Psoas muscle (tissue), 8 donors: ENCODE measurements around the gene PSORS1C2. TPM values are rescaled to one million over a fixed set of nuclear protein-coding genes. Genes with fewer than 3 reads are reported as not detected.

Source experiments
- ATAC-seq, 4 donors: fragments of 200-7000 bp; cut with Tn5 transposase; one replicate each; pipeline ENCODE4 v1.9.1; 2020; ENCODE audit warnings: moderate library complexity in 3 of 4, mild to moderate bottlenecking in 2 of 4
- DNase-seq, 2 donors: peaks; one replicate each; pipeline ENCODE4 v3.0.0-alpha.2; 2020
- H3K27ac ChIP-seq: fragments of 200-600 bp; one replicate; pipeline ENCODE4 v1.8.0; 2022
- H3K27me3 ChIP-seq, 3 donors: fragments of 200-600 bp in 1 of 3; one replicate each; pipeline versions ENCODE4 v1.6.1 to v1.8.0; 2013 to 2022; ENCODE audit warnings: low read length in 2 of 3, mild to moderate bottlenecking in 2 of 3, moderate library complexity in 1 of 3; ENCODE audit not compliant: insufficient read depth in 3 of 3
- H3K36me3 ChIP-seq, 2 donors: fragments of 200-600 bp in 1 of 2; one replicate each; pipeline versions ENCODE4 v1.6.1 to v1.8.0; 2013 to 2022; ENCODE audit warnings: low read depth in 1 of 2, mild to moderate bottlenecking in 1 of 2, moderate library complexity in 1 of 2; ENCODE audit not compliant: insufficient read depth in 1 of 2
- H3K4me1 ChIP-seq: fragments of 200-600 bp; one replicate; pipeline ENCODE4 v1.8.0; 2022
- H3K4me3 ChIP-seq: fragments of 200-600 bp; one replicate; pipeline ENCODE4 v1.8.0; 2022; ENCODE audit warnings: mild to moderate bottlenecking
- H3K9me3 ChIP-seq: fragments of 200-600 bp; one replicate; pipeline ENCODE4 v1.8.0; 2022
- WGBS, 3 donors: extraction: QIAGEN DNeasy Blood & Tissue Kit; methylation state at CpG; one replicate each; pipeline versions ENCODE4 v1.1.6 to v1.1.7; 2013; 5-methylcytosine and 5-hydroxymethylcytosine counted together
- intact Hi-C, 2 donors: fragments of 100-400 bp; cut with DNase I; formaldehyde crosslinking; loops; one replicate each; pipeline versions ENCODE4 v1.11.0 to v1.14.2; 2022
- polyA plus RNA-seq, 3 donors: library from polyadenylated mRNA; stranded (reverse); fragments of 200-250 nt; gene quantifications; one replicate each; pipeline ENCODE4 v1.2.3, GENCODE V29; 2013
- total RNA-seq, 4 donors: library from RNA; stranded (reverse); fragmentation: NEBNext Ultra II Directional in 2 of 4; extraction: Animal tissue kit (Norgen Biotek cat#: 25700) in 2 of 4; gene quantifications; one replicate each; pipeline versions ENCODE4 v1.2.1 to v1.2.4, GENCODE V29; 2021 to 2023
- TF ChIP-seq, protein P1 (sequence below): fragments of 200-600 bp; IDR thresholded peaks from one replicate; pipeline ENCODE4 v1.8.0; 2022; ENCODE audit warnings: antibody characterized with exemption
- donor health status: healthy with polysubstance abuse.
- donor health status: DM: no; HTN: no; CAD: no; lungs with moderate emphysema.
- donor health status: Bipolar disorder and iron deficiency.
- donor health status: healthy.
- donor health status: DM: yes; HTN: yes; CAD: no.
- donor health status: DM: no; HTN: no; CAD: no.
- donor health status: DM: no; HTN: no; CAD: no.
- donor health status: DM: yes; HTN: yes; CAD: no.

The PSORS1C2 gene
- total and polyA plus RNA-seq, 7 donors = not detected

DNA sequence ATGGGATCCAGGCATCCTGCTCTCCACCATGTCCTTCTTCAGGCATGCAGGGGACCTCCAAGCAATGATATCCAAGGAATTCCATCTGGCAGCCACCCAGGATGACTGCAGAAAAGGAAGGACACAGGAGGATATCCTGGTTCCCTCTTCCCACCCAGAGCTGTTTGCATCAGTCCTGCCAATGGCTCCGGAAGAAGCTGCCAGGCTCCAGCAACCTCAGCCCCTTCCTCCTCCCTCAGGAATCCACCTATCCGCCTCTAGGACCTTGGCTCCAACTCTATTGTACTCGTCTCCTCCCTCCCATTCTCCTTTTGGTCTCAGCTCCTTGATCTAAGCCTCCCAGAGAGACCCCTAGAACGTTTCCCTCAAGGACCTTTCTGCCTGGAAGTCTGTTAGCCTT, 733 bp upstream of the PSORS1C2 start:
- no peak overlapping the region for H3K4me3 ChIP-seq
- TF ChIP-seq, protein P1, sequence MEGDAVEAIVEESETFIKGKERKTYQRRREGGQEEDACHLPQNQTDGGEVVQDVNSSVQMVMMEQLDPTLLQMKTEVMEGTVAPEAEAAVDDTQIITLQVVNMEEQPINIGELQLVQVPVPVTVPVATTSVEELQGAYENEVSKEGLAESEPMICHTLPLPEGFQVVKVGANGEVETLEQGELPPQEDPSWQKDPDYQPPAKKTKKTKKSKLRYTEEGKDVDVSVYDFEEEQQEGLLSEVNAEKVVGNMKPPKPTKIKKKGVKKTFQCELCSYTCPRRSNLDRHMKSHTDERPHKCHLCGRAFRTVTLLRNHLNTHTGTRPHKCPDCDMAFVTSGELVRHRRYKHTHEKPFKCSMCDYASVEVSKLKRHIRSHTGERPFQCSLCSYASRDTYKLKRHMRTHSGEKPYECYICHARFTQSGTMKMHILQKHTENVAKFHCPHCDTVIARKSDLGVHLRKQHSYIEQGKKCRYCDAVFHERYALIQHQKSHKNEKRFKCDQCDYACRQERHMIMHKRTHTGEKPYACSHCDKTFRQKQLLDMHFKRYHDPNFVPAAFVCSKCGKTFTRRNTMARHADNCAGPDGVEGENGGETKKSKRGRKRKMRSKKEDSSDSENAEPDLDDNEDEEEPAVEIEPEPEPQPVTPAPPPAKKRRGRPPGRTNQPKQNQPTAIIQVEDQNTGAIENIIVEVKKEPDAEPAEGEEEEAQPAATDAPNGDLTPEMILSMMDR = no peak
- no peaks in the 10 kb centered on the region for H3K9me3 ChIP-seq
- H3K36me3 ChIP-seq = peaks cover 0 to 26% of the 10 kb centered on the region in 2 donors
- no peak overlapping the region for H3K27ac ChIP-seq
- H3K27me3 ChIP-seq = no peaks in the 10 kb centered on the region
- DNase-seq (no peak), ATAC-seq (no peak)
- intact Hi-C loops = loop anchor here (2.0 kb wide), 2 partner anchors 53 to 227 kb away; no protein-coding TSS in a partner anchor
- H3K4me1 ChIP-seq = no peaks in the 10 kb centered on the region
- WGBS, 3 donors = 15 to 16% (median 15%) methylated on average over 4 of the region's 4 CpGs

GRCh38 chr6:31135710-31136109, 3.2 kb downstream of the PSORS1C2 start:
- Histone ChIP-seq H3K36me3 (no peaks in the 10 kb centered on the region), H3K9me3 (no peaks in the 10 kb centered on the region), H3K4me1 (no peaks in the 10 kb centered on the region), H3K27ac (no peak overlapping the region), H3K4me3 (no peak overlapping the region), H3K27me3 (no peaks in the 10 kb centered on the region)
- WGBS, 3 donors = 82 to 94% (median 90%) methylated on average over 10 of the region's 10 CpGs
- intact Hi-C loops = loop anchor here in 1 of 2 donors (2.0 kb wide), 1 partner anchor 231 kb away; no protein-coding TSS in a partner anchor
- DNase-seq (no peak), ATAC-seq (no peak)
- TF ChIP-seq, protein P1 = no peak

- Histone ChIP-seq H3K27me3 (no peaks in the 10 kb centered on the region), H3K36me3 (no peaks in the 10 kb centered on the region), H3K4me3 (no peak overlapping the region), H3K4me1 (no peaks in the 10 kb centered on the region), H3K9me3 (no peaks in the 10 kb centered on the region), H3K27ac (no peak overlapping the region)
- DNase-seq (no peak), ATAC-seq (no peak)
- WGBS, 3 donors = 58 to 78% (median 74%) methylated on average over 6 of the region's 6 CpGs
- TF ChIP-seq, protein P1 = no peak
- intact Hi-C loops = no loop called here
These were observed 6.1 kb downstream of the PSORS1C2 start for GRCh38 chr6:31132806-31133205.

- intact Hi-C loops = no loop called here
- Histone ChIP-seq H3K4me3 (no peak overlapping the region), H3K4me1 (no peaks in the 10 kb centered on the region), H3K27me3 (no peaks in the 10 kb centered on the region), H3K36me3 (no peaks in the 10 kb centered on the region), H3K9me3 (no peaks in the 10 kb centered on the region), H3K27ac (no peak overlapping the region)
- TF ChIP-seq, protein P1 = no peak
- WGBS, 3 donors = 69 to 92% (median 72%) methylated on average over 3 of the region's 3 CpGs
- DNase-seq (no peak), ATAC-seq (no peak)
These were observed 7.3 kb downstream of the PSORS1C2 start for GRCh38 chr6:31131595-31131994.

- Histone ChIP-seq H3K4me3 (no peak overlapping the region), H3K4me1 (no peaks in the 10 kb centered on the region), H3K27me3 (no peaks in the 10 kb centered on the region), H3K36me3 (no peaks in the 10 kb centered on the region), H3K27ac (no peak overlapping the region), H3K9me3 (no peaks in the 10 kb centered on the region)
- ATAC-seq = no peak
- intact Hi-C loops = no loop called here
- TF ChIP-seq, protein P1 = no peak
- WGBS, 3 donors = 93 to 97% (median 93%) methylated on average over 3 of the region's 3 CpGs
- DNase-seq = no peak
These were observed 8.1 kb downstream of the PSORS1C2 start for GRCh38 chr6:31130751-31131150.
